Glomerular visceral epithelial cell (primary cell): Measurements from ENCODE around the gene B3GLCT.
A peak's percentile ranks its signal among the peaks of the same experiment; 100 is the strongest.
"Not testable (repeated sequence)": the region's sequence is repeated elsewhere in the genome, so short reads cannot be mapped to it uniquely, and the experiment has no call there.

Source experiments
- DNase-seq: peaks from one replicate; pipeline ENCODE4 v3.0.0-alpha.2; 2016; ENCODE audit errors: extremely low spot score

Gene B3GLCT

DNA sequence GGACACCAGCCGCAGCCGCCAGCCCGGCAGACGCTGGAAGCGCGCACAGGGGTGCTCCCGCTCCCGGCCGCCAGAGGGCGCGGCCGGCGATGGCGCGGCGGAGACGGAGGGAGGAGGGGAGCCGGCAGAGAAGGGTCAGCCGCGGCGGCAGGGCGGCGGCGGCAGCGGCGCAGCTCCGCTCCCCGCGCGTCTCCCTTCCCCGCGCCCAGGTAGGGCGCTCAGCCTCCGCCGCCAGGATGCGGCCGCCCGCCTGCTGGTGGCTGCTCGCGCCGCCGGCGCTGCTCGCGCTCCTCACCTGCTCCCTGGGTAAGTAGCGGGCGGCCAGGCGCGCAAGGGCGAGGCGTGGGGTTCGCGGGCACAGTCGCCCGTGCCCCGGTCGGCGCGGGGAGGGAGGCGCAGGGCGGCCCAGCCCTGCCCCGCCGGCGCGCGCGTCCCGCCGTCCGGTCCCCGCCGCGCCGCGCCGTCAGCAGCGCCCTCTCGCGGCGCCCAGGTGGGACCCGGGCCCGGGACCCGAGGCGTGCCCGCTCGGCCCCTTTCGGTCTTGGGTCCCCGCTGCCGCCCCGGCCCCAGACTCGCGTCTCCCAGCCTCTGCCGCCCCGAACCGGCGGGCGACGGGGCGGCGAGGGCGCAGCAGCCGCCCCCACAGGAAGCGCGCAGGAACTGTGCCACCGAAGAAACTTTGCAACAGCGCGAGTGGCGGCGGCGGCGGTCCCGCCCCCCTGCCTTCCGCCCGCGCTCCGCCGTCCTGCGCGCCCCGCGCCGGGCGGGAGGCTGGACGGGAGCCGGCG is at the start of gene B3GLCT:
B3GLCT (plus strand) TSS at position 127 of the 788 bp plus-strand sequence; CDS start at position 237, 110 bp downstream.
- DNase-seq = peak; percentile 87

DNA sequence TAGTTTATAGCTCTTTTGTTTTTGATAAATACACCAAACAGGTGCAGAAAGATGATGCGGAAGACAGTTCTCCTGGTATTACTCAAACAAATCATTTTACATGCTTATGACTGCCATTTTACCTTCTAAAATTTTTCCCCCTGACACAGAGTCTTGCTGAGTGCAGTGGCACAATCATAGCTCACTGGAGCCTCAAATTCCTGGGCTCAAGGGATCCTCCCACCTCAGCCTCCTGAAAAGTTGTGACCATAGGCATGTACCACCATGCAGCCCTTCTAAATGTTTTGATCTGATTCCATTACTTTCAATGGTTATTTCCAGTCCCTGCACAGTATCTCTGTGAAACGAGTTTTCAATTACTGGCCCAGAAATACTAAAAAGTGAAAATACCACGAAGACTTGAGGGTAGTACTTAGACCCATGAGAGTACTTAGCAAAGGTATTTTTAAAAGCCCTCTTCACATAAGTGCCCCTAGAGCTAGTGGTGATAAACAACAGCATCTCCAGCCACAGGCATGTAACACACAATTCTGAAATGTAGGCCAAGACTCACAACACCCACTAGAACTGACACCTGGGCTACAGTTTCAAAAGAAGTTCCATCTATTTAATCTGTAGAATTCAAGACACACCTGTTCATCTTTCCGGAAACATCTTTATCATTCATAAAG is 49.3 kb upstream of the B3GLCT start:
- DNase-seq = no peak

DNA sequence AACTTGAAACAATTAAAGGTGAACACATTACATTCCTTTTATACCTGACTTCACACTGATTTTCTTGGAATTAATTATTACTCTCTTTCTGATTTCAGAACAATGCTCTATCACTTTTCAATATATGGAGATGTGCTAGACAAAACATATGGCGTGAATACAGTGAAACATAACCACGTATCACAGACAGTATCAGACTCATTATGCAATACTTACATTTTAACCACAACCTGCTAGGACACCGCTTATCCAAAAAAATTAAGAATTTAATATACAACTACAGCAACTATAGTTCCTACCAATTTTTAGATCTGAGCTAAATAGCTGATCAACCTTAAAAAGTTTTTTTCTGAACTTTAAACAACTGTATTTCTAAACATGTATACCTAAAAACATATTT is 47.9 kb upstream of the B3GLCT start:
- DNase-seq = no peak

DNA sequence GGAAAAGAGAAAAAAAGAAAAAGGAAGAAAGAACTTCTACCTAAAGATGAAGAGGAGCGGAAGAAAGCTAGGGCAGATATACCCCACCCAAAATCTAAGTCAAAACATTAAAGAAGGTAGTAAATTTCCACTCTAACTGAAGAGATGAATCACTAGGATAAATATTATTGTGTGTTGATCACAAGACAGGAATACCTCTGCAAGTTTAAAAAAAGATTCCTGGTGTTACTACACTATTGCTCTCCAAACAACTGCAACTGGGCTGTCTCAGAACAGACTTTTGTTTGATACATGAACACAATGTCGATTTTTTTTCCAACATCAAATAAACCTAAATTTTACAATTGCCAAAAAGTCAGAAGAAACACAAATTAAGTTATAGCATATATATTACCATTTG is 44.8 kb upstream of the B3GLCT start:
- no peak for DNase-seq

DNA sequence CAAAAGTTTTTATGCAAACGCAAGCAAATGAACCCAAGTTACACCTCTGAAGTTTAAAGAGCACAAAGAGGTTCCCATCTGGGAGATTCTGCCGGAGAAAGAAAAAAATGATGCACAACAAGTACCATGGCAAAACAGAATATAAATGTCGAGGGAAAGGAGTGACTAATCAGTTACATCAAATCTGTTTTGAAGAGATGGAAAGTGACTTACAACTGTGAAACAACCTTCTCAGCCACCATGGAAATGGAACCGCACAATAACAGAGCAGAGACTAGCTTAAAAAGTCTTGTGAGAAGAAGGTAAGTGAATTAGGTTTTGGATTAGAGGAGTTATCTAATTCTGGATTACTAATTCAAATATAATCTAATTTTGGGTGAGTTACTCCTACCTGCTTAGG is 40.5 kb upstream of the B3GLCT start:
- DNase-seq = no peak

DNA sequence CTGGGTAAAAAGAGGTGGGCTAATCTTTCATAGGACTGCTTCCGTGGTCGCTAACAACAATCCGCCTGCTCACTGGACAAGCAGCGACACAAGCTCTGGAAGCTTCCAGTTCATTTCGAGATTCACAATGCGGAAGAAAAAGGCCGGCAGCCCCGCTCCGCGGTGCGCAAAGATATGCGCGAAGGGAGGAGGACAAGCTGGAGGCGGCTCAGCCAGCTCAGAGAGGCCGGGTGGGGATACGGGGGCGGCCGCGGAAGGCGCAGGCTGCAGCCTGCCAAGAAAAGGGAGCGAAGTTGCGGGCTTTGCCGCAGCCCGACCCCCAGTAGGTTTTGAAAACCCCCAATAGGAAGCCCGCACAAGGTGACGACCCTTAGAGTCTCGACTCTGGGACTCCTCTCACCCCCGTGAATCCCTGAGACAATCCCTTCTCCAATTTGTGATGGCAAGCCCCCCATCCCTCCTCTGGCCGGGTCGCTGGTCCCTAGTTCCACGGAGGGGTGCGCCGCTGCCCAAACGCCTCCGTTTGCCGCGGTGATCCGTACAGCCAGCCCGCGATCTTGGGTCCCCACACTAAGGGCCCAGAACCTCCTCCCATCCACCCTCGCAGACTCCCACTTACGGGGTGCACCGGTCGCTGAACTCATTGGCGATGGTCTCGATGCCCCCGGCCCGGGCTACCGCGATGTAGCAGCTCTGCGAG is 38.8 kb upstream of the B3GLCT start:
- DNase-seq = peak; percentile 72

DNA sequence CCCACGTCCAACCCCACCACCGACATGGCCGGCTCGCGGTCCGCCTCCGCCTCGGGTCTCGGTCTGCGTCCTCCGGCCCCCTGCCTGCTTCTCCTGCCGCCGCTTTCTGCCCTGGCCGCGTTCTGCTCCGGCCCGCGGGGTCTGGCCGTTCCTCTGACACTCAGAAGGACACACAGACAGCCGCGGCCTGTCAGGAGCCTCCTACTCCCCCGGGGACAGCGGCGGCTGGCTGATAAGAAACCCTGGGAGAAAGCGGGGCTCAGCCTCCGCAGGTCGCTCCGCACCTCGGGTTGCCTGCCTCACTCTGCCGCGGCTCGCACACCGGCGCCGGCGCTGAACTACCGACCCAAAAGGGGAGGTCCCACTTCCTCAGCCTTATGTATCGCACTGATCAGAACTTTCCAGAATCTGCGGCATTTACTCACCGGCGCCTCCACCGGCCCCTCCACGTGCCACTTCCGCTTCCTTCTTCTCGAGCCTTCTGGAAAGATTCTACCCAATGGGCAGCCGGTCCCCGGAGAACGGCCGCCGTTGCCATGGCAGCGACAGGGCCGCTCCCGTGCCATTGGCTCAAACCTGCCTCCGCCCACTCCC is 38.1 kb upstream of the B3GLCT start, which contains the start of gene HSPH1:
HSPH1 (minus strand) TSS at position 348 of the 594 bp plus-strand sequence; CDS start at position 26, 322 bp downstream.
- peak; percentile 98 for DNase-seq

DNA sequence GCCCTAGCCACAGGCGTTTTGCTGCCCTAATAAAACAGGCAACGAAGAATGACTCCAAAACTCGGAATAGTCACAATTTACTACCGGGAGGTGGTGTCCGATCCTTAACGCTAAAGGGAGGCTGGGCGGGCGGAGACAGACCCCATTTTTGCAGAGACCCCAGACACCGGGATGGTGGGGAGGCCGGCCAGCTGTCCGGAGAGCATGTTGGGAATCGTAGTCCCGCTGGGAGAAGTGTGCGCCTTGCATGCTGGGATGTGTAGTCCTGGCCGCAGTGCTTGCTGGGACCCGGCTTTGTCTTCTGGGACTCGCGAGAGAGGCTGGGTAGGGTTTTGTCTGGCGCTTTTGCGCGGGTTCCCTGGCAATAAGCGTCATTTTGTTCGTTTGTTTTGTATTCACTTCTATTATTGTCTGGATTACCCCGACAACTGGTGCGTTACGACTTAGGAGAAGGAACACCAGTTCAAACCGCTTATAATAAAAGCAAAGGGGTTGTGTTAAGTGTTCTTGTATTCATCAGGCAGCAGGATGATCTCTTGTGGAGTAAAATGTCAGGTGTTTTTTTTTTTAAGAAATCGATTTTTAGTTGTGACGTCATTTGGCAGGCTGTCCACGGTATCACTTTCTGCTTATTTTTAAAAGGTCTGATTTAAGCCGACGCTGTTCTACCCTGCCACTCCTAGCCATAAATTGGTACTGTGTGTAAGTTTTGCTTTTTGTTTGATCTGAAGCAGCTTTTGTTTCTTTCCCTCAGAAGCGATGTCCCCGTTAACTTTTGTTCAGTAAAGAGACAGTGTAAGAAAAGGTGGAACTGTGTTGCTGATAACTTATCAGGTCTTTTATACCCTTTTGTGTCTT is 37.4 kb upstream of the B3GLCT start:
- peak; percentile 98 for DNase-seq

DNA sequence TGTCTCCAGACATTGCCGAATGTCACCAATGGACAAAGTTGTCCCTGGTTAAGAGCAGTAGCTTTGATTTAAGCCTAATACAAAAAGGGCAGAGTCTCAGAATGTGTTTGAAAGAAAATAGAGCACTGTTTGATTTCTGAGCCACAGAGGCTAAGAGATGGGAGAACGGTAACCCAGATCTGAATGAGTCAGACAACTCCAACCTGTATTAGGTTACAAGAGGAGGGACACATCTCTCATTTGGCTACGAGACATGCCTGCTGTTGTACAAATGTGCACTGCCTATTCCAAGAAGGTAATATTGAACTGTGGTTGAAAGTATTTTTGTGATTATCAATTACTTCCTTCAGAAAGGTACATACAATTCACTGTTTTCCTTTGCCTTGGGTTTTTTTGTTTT is 33.2 kb upstream of the B3GLCT start:
- DNase-seq = peak; percentile 28

DNA sequence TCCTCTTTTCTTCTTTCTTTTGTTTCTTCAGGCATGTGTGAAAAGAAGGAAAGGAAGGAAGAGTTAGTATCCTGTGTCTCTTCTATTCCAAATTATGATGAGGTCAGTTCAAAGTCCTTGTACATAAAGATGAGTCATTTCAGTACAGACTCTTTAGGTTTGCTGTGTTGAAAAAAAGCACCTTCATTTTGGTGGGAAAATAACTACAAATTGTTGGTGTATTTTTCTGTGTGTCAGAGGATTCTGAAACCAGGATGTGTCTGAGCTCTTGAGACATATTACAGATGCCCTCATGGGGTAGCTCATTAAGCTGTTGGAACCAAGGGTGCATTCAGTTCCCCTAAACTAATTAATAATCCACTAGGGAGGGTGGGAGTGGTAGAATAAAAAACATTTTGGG is 32.3 kb upstream of the B3GLCT start:
- DNase-seq = peak; percentile 23

DNA sequence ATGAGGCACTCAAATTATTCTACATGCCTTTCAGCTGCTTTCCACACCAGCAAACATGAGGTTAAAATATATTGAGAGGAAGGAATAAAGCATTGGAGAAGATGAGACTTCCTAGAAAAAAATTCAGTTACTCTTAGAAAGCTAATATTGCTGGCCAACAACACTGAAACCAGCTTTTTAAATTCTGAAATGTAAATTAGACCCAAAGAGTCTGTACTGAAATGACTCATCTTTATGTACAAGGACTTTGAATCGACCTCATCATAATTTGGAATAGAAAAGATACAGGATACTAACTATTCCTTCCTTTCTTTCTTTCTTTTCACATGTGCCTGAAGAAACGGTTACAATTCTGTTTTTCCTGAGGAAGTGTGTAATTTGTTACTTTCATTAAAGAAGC is 31.6 kb upstream of the B3GLCT start:
- DNase-seq = no peak

DNA sequence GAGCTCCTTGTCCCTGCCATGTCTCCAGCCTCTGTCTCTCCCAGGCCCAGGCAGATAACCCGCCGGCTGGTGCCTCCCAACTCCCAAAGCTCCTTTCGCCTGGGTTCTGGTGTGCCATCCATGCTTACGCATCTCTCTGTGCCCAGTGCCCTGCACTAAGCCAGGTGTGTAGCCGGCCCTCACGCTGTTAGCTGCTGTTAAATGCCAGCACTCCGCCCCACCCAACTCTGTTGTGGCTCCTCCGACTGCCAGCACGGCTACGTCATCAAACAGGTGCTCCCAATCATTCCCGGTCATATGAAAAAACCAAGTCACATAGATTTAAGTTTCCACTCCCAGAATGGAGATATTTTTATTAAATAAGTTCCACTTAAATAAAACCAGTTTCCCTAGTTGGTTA is 31.0 kb upstream of the B3GLCT start:
- DNase-seq = no peak

DNA sequence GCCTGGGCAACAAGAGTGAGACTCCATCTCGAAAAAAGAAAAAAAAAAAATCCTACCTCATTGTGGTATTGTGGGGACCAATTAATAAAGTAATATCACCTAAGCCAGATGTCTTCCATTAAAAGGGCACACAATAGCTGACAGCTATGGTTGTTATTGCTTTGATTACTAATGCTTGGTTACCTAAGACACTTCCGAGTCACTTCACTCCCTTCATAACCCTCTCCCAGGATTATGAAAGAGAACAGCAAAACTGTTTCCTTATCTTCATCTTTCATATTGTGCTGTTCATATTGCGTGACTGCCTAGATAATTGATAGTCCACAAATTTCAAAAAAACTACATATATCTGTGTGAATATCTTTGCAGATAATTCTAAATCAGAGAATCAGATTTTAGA is 27.8 kb upstream of the B3GLCT start:
- peak; percentile 49 for DNase-seq

DNA sequence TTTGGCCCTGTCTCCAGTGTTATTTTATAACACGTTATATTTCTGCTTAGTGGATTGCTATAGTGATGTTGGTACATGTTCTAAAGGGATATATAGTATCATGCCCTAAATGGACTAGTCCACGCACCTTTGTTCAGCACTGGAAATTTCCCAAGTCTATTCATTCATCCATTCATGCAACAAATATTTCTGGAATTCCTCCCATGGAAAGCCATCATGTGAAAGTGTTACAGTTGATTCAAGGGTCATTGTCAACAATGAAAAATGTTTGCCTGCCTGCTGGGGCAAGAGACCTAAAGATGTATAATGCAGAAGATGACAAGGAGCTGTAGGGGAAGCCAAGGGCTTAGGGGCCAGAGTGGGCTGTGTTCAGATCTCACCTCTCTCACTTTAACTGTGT is 27.2 kb upstream of the B3GLCT start:
- DNase-seq = peak; percentile 83

DNA sequence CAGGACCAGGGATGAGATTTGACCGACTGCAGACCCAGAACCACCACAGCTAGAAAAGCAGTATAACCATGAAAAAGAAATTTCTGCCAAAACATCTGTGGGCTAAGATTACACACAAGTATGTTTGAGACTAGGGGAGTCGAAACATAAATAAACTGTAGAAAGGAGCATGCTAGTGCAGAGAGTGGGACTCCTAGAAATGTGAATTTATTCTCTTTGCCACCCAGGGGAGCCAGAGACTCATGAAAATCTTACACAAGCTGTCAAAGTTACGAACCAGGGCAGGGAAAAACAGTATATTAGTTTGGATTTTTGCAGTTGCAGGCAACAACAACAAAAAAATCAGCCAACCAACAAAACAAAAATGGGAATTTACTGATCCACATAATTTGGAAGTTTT is 25.8 kb upstream of the B3GLCT start:
- no peak for DNase-seq

DNA sequence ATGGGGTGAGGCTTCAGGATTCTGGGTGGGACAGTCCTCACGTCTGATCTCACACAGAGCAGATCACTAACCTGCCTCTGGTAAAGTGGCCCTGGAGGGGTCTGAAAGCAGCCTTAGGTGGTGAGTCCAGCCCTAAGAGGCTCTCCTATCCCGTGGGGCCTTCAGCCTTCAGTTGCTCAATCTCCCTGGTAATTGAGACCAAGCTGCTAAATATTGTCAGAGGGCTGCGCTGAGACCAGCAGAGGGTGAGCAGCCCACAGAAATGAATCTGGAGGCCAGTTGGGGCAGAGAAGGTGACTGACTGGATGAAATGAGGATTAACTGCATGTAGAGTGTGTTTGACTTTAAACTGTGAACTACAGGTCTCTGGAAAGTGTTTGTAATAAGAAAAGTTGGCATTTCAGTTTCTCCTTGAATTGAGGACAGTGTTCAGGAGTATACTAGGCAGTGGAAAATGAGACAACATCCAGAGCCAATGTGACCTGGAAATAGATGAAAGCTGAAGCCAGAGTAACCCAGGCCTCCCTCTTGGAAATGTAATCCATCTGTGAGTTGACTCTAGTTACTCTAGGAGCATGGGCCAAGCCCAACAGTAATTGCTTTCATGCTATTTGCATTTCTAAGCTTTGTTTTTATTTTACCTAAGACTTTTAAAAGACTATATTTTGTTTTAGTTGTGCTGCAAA is 23.8 kb upstream of the B3GLCT start:
- no peak for DNase-seq

DNA sequence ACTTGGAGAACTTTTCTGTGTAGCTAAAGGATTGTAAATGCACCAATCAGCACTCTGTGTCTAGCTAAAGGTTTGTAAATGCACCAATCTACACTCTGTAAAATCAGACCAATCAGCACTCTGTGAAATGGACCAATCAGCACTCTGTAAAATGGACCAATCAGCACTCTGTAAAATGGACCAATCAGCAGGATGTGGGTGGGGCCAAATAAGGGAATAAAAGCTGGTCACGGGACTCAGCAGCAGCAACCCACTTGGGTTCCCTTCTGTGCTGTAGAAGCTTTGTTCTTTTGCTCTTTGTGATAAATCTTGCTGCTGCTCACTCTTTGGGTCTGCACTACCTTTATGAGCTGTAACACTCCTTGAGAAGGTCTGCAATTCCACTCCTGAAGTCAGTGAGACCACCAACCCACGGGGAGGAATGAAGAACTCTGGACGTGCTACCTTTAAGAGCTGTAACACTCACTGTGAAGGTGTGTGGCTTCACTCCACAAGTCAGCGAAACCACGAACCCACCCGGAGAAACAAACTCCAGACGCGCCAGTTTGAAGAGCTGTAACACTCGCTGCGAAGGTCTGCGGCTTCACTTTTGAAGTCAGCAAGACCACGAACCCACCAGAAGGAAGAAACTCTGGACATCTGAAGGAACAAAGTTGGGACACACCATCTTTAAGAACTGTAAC is 21.8 kb upstream of the B3GLCT start:
- not testable (repeated sequence) for DNase-seq

DNA sequence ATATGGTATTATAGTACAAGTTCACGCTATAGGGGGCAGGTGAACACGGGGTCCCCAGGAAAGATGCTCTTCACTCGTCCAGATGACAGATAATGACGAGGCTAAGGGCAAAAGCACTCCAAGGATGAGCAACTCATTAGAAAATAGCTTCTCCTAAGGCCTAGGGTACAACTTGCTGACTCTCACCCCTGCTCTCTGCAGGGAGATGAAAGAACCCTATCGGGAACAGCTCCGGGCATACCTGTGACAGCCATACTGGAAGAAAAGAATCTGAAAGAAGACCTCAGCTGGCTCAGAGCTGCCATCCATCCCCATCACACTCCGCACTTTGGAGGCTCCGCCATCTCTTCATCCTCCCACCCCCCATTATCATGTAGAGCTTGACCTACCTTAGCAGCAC is 20.5 kb upstream of the B3GLCT start:
- DNase-seq = no peak

DNA sequence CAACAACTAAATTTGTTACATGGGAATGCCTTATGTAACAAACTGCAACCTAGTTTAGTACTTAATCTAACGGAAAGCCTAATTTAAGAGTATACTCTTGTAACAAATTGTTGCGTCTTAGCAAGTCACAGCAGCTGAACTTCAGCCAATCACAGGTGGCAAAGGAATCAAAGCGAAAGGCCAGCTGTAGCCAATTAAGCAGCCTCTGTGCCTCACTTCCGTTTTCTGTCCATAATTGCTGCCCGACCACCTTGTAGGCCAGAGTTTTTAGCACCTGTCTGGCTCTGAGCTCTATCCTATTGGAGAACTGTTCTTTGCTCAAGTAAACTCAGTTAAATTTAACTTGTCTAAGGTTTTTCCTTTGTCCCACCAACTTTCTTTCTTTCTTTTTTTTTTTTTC is 20.0 kb upstream of the B3GLCT start:
- no peak for DNase-seq

DNA sequence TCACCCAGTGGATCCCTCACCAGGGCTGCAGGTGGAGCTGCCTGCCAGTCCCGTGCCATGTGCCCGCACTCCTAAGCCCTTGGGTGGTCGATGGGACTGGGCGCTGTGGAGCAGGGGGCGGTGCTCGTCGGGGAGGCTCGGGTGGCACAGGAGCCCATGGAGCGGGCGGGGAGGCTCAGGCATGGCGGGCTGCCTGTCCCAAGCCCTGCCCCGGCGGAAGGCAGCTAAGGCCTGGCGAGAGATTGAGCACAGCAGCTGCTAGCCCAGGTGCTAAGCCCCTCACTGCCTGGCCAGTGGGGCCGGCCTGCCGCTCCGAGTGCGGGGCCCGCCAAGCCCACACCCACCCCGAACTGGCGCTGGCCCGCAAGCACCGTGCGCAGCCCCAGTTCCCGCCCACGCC is 16.8 kb upstream of the B3GLCT start:
- DNase-seq = no peak
